Measurements from ENCODE around the gene CLN6. TPM values are rescaled to one million over a fixed set of nuclear protein-coding genes. Genes with fewer than 3 reads are reported as not detected.
"Not testable (repeated sequence)": the region's sequence is repeated elsewhere in the genome, so short reads cannot be mapped to it uniquely, and the experiment has no call there.

The CLN6 gene
- total RNA-seq, 1 donor, result 16.8 TPM

DNA sequence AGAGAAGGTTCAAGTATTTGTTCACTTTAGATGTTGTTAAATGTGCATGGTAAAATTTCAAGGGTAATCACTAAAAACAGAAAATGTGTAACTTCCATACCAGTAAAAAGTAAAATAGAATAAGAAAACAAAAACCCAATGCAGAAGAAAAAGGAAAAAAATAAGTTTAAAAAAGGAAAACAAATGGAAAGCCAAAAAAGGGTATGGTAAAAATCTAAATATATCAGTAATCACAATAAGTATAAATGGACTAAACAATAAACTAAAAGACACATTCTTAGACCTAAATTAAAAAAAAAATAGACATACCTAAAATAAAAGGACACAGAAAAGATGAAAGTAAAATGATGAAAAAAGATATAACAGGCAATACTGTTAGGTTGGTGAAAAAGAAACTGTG is 9.5 kb upstream of the CLN6 start:
- DNase-seq (ENCODE audit: low read depth), result no peak
- no peak overlapping the region for H3K4me3 ChIP-seq (ENCODE audit: low read depth, low read length)
- TF ChIP-seq, protein P1, sequence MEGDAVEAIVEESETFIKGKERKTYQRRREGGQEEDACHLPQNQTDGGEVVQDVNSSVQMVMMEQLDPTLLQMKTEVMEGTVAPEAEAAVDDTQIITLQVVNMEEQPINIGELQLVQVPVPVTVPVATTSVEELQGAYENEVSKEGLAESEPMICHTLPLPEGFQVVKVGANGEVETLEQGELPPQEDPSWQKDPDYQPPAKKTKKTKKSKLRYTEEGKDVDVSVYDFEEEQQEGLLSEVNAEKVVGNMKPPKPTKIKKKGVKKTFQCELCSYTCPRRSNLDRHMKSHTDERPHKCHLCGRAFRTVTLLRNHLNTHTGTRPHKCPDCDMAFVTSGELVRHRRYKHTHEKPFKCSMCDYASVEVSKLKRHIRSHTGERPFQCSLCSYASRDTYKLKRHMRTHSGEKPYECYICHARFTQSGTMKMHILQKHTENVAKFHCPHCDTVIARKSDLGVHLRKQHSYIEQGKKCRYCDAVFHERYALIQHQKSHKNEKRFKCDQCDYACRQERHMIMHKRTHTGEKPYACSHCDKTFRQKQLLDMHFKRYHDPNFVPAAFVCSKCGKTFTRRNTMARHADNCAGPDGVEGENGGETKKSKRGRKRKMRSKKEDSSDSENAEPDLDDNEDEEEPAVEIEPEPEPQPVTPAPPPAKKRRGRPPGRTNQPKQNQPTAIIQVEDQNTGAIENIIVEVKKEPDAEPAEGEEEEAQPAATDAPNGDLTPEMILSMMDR (IDR thresholded peaks at IDR 0.05; ENCODE audit: insufficient read depth, low read depth, low read length), result no peak

DNA sequence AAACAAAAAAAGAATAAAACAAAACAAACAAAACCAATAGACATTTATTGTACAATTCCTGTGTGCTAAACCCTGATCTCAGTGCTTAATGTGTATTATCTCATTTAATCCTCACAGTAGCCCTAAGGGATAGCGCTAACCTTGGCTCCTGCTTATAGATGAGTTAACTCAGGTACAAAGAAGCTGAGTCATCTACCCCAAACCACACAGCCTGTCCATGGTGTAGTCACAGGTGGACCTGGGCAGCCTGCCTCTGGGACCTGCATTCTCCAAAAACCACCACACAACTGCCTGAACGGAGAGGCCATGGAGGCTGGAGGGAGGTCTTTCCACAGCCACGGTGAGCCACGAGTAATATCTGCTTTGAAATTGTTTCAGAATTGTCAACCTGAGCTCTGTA is 5.5 kb upstream of the CLN6 start:
- DNase-seq (ENCODE audit: low read depth), result no peak
- TF ChIP-seq, protein P1 (IDR thresholded peaks at IDR 0.05; ENCODE audit: insufficient read depth, low read depth, low read length), result no peak
- H3K4me3 ChIP-seq (ENCODE audit: low read depth, low read length), result no peak overlapping the region

DNA sequence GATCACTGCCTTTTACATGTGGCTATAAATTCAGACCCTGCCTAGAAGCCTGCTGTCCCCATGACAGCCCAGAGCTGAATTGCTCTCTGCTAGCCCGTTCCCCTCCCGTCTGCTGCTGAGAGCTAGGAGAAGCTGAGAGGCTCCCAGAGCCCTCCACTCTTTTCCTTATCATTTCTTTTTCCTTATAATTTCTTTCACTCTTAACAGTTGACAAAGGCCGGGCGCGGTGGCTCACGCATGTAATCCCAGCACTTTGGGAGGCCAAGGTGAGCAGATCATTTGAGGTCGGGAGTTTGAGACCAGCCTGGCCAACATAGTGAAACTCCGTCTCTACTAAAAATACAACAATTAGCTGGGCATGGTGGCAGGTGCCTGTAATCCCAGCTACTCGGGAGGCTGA is 5.0 kb upstream of the CLN6 start:
- DNase-seq (ENCODE audit: low read depth), result not testable (repeated sequence)

GRCh38 chr15:68234060-68234459 is 4.5 kb upstream of the CLN6 start:
- no peak overlapping the region for H3K4me3 ChIP-seq (ENCODE audit: low read depth, low read length)
- TF ChIP-seq, protein P1 (IDR thresholded peaks at IDR 0.05; ENCODE audit: insufficient read depth, low read depth, low read length), result no peak
- DNase-seq (ENCODE audit: low read depth), result peak; percentile 49

More for the DNA sequence above, 5.0 kb upstream of the CLN6 start:
- H3K4me3 ChIP-seq (ENCODE audit: low read depth, low read length), result not testable (repeated sequence)

- DNase-seq (ENCODE audit: low read depth), result no peak
- H3K4me3 ChIP-seq (ENCODE audit: low read depth, low read length), result no peak overlapping the region
- TF ChIP-seq, protein P1 (IDR thresholded peaks at IDR 0.05; ENCODE audit: insufficient read depth, low read depth, low read length), result no peak
Measured at GRCh38 chr15:68232937-68233336, 3.4 kb upstream of the CLN6 start.

GRCh38 chr15:68232449-68232848 is 2.9 kb upstream of the CLN6 start:
- H3K4me3 ChIP-seq (ENCODE audit: low read depth, low read length), result no peak overlapping the region
- TF ChIP-seq, protein P1 (IDR thresholded peaks at IDR 0.05; ENCODE audit: insufficient read depth, low read depth, low read length), result no peak
- no peak for DNase-seq (ENCODE audit: low read depth)

DNA sequence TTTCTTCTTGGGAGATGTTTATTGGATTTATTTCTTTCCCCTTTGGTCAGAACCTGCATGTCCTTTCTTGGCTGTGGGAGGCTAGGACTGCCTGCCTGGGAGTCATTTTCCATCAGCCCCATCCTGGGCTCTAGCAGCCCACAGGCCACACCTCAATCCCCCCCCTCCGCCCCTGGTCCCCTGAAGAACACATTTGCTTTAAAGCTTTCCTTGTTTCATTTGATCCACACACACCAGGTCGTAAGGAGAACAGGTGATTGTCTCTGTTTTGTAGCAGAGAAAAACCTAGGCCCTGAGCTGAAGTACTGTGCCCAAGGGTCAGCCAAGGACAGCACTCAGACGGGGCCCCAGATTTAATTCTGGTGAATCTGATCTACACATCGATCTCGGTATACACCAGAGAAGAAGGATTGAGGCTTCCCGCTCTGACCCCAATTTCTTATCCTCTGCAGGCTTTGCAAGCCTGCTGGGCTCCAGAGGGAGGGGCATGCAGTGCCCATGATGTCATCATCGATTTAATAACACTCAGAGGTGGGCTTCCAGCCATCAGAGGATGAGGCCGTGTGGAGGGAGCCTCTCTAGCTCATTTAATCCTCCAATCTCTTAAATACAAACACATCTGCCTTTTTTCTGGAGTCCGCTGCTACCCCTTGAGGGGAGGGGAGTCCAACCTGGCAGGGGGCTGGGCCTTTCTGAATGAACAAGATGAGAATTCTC is 1.7 kb upstream of the CLN6 start:
- H3K4me3 ChIP-seq (ENCODE audit: low read depth, low read length), result no peak overlapping the region
- TF ChIP-seq, protein P1 (IDR thresholded peaks at IDR 0.05; ENCODE audit: insufficient read depth, low read depth, low read length), result no peak
- DNase-seq (ENCODE audit: low read depth), result no peak
